CD4-positive, alpha-beta T cell treated with Interleukin-21 for 1 hour (primary cell): Measurements from ENCODE around the gene TSNAX.

Experiments
- DNase-seq: peaks from one replicate; pipeline ENCODE4 v3.0.0-alpha.2; 2020

Gene TSNAX

DNA sequence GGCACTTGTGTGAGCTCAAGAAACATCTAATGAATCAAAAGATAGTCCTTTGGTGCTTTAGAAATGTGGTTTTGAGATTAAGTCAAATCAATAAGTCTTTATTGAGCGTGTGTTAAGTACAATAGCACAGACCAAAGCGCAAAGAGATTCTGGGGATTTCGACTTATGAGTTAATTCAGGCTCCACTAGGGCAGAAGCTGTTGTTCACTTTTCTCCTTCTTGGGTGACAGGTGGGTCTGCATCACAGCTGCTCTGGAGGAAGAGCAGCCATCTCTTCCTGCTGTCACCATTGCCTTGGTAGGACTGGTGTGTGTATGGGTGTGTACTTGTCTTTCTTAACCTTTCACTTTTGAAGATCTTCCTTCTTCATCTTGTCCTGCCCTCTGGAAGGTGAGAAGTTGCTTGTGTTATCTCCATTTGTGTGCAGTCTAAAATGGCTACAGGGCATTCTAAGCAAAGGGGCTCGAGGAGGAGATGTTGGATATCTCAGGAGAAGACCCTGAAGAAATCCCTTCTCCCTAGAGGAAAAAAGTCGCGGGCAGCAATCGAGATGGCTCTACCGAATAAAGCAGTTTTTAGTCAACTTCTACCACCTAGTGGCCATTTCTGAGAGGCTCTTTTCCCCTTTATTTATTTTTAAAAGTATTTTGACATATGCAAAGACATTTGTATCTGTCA is 75.3 kb downstream of the TSNAX start:
- peak; percentile 72 for DNase-seq

DNA sequence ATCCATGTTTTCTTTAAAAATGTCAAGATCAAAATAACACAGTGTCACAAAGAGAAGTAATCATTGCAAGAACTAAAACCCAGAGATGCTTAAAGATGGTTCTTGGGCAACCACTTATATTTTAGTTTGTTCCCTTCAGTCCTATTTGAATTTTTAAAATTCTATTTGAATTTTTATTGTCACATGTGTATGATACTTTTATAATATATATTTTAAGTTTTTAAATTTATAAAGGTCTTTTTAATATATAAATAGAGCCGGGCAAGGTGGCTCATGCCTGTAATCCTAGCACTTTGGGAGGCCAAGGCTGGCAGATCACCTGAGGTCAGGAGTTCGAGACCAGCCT is 75.8 kb downstream of the TSNAX start:
- DNase-seq: no peak

DNA sequence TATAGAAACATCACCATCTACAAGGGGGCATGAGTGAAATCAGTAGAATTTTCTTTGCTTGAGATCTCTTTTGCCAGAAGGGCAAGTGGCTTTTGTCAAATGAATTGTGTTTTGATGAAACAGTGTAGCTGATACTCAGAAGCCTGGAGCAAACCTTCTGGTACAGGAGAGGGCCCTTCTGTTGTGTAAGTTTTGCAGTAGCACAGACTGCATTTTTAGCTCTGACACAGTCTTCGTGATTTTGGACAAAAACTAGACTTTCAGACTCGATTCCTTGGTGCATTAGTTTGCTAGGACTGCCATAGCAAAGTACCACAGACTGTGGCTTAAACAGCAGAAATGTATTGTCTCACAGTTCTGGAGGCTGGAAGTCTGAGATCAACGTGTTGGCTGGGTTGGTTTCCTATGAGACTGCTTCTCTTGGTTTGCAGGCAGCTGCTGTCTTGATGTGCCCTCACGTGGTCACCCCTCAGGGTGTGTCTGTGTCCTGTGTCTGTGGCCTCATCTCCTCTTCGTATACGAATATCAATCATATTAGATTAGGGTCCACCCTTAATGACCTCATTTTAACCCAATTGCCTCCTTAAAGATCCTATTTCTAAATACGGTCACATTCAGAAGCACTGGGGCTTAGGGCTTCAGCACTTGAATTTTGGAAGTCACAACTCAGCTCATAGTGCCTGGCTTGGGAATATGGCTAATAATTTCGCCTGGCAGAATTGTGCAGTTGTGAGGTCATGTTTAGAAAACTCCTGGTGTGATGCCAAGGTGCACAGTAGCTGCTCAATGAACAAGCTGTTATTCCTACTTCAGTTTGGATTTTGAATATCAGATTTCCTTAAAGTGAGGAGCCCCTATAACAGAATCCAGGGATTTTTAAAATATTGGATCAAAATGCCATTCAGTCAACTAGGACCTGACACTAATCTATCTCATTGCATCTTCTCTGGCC is 77.0 kb downstream of the TSNAX start:
- no peak for DNase-seq

DNA sequence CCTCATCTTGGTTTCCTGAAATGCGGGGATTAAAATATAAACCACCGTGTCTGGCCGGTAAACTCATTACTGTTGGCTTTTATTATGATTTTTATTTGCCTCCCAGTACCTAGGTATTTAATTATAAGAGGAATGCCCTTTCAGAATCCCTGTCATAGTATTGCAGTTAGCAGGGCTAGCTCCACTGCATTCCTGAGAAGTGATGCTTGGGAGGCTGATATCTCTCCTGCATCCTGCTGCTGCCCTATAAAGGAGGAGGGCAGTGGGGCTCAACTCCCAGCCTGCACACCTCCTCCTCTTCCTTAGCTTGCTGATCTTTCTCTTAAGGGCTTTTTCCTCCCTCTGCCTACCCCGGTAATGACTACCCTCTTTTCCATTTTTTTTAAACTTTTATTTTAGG is 78.2 kb downstream of the TSNAX start:
- DNase-seq: no peak

DNA sequence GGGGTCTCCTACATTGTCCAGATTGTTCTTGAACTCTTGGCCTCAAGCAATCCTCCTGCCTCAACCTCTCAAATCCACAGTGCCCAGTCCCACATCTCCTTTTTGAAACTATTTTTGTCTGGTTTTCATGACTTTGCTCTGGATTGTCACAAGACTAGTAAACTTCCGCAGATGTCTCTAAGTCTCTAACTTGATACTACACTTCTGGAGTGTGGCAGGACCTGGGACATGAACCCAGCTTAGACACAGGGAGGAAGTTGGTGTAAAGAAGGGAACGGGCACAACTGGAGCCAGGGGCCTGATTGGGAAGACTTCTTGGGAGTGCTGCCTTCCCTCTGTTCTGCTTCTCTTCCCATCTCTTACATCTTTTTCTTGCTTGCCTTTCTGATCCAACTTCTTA is 81.9 kb downstream of the TSNAX start:
- no peak for DNase-seq

DNA sequence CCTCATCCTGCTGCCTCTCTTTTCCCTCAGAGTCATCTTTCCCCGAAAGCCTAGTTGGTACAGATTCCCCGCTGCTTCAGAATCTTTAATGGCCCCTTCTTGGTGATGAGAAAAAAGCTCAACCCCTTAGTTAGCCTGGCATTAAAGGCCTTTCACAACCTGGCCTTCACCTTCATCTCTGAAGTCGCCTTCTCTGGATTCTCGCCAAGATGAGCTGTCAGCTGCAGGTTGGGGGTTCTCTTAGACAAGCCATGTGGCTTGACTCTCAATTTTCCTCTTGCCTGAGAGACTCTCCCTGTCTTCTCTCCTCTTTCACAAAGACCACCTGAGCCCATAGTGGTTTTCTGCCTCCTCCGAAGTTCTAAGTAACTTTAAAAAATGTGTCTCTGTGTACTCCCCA is 82.6 kb downstream of the TSNAX start:
- DNase-seq: no peak

DNA sequence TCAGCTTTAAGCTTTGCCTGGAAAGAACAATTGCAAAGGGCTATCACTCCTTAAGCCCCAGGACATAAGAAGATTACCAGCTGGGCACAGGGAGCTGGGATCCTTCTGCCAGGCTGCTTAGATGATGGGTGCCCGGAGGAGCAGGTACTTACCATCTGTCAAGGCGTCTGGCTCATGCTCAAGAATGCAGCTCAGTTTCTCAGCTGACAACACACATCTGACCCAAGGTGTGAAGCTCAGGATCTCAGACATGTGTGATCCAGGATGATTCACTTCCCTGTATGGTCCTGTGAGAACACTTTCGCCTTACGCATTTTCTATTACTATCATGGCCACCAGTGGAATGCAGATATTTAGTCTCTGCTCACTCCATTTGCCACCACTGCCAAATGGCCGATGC is 83.4 kb downstream of the TSNAX start:
- no peak for DNase-seq

DNA sequence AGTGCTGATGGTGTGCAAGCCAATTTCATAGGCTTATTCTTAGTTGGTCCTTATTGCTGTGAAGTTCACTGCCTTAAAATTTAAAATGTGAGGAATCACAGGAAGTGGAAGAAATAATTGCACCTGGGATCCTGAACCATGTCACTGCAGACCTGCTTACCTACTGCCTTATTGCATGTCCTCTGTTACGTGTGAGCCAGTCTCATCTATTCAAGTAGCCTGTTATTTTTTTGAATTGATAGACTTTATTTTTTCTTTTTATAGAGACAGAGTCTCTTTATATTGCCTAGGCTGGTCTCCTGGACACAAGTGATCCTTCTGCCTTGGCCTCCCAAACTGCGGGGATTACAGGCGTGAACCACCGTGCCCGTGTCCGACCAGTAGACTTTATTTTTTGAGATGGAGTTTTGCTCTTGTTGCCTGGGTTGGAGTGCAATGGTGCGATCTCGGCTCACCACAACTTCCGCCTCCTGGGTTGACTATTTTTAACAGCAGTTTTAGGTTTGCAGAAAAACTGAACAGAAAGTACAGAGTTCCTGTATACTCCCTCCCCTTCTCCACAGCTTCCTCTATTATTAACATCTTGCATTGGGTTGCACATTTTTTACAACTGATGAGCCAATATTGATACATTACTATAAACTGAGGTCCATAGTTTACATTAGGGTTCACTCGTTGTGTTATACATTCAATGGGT is 84.1 kb downstream of the TSNAX start:
- peak; percentile 66 for DNase-seq

DNA sequence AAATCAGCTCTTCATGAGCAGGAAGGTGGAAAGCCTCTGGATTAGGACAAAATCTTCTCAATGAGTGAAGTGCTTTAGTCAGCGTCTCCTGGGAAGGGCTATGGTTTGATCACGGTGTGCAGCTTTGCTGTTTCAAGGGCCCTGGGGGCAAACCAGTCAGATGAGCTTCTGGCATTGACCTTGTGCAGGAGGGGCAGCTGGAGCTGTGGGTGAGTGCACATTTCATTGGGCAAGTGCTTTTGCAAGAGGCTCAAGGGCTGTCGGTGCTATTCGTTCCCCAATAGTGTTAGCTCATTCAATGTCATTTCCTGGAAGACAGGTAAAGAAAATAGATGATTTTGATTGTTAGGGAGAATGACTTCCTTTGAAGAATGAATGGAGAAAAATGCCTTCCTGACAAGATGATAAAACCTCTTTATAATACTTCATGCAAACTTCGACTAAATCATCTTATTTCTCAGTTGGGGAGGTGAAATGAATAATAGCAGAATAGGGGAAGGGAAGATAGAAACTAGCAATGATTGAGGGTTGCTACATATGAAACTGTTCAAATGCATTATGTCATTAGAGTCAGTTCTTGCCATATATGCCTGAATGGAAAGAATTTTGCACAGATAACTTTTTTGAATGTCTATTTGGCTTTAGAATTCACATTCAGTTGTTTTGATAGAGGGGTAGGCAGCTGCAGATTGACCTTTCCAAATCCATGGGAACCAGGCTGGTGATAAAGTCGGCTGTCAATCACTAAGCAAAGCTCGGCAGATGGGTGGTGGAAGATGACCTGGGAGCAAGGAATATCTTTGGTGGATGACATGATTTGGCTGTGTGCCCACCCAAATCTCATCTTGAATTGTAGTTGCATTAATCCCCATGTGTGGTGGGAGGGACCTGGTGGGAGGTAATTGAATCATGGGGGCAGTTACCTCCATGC is 85.2 kb downstream of the TSNAX start:
- no peak for DNase-seq
